Testis (tissue), 3 donors: ENCODE data around the gene B3GNT3. TPM values are rescaled to one million over a fixed set of nuclear protein-coding genes. Genes with fewer than 3 reads are reported as not detected.
"Not testable (repeated sequence)": the region's sequence is repeated elsewhere in the genome, so short reads cannot be mapped to it uniquely, and the experiment has no call there.

Experiments
- DNase-seq: peaks from one replicate; pipeline ENCODE4 v3.0.0-alpha.2; 2019
- H3K27ac ChIP-seq, 2 donors: fragments of 200-600 bp; sonication (generic); one replicate each; pipeline ENCODE4 v1.5.1; 2019
- H3K27me3 ChIP-seq: fragments of 200-600 bp; sonication (generic); one replicate; pipeline ENCODE4 v1.5.1; 2019
- H3K36me3 ChIP-seq: fragments of 200-600 bp; sonication (generic); one replicate; pipeline ENCODE4 v1.5.1; 2017; ENCODE audit warnings: low read depth; ENCODE audit errors: missing control alignments
- H3K4me1 ChIP-seq: fragments of 200-600 bp; sonication (generic); one replicate; pipeline ENCODE4 v1.5.1; 2019
- H3K4me3 ChIP-seq, 2 donors: fragments of 200-600 bp; sonication (generic); one replicate each; pipeline ENCODE4 v1.5.1; 2017 to 2019
- H3K9me3 ChIP-seq: fragments of 200-600 bp; sonication (generic); one replicate; pipeline ENCODE4 v1.5.1; 2017
- CTCF ChIP-seq, 3 experiments: fragments of 450-650 bp in 2 of 3; fragments of 200-600 bp in 1 of 3; sonication (generic) in 1 of 3; IDR thresholded peaks; one replicate each; pipeline ENCODE4 v1.5.1; 2016 to 2019; ENCODE audit warnings: antibody characterized with exemption in 3 of 3, mild to moderate bottlenecking in 2 of 3, moderate library complexity in 1 of 3
- POLR2A ChIP-seq: fragments of 450-650 bp; IDR thresholded peaks from one replicate; pipeline ENCODE4 v1.6.1; 2017; ENCODE audit warnings: antibody characterized with exemption, mild to moderate bottlenecking, moderate library complexity
- WGBS, 2 donors: methylation state at CpG; one replicate each; pipeline ENCODE4 v1.1.5; 2018; 5-methylcytosine and 5-hydroxymethylcytosine counted together
- intact Hi-C: fragments of 100-400 bp; cut with DNase I; formaldehyde crosslinking; loops from one replicate; pipeline ENCODE4 v1.15.1; 2023; ENCODE audit warnings: low total_unique reads
- polyA plus RNA-seq: library from polyadenylated mRNA; stranded (reverse); fragments of 350-450 nt; fragmentation: Illumina TruSeq; extraction: RNeasy Lipid Tissue Mini Kit (QIAGEN cat#74804); gene quantifications from one replicate; pipeline ENCODE4 v1.2.3, GENCODE V29; 2014; ENCODE audit warnings: low read depth, low replicate concordance; ENCODE audit not compliant: insufficient read depth
- total RNA-seq, 2 donors: library from RNA; depleted of rRNA; stranded (reverse); fragments of >200 nt; gene quantifications; one replicate each; pipeline ENCODE4 v1.2.3, GENCODE V29; 2016

The B3GNT3 gene
- total and polyA plus RNA-seq, 3 donors from 2014 or later, result 0.19 to 0.71 (median 0.63) TPM

GRCh38 chr19:17796838-17797423 is 2.0 kb downstream of the B3GNT3 start:
- 80 to 89% methylated on average over 1 of the region's 1 CpG for WGBS, 2 donors
- Histone ChIP-seq H3K27me3 (no peaks in the 10 kb centered on the region), H3K36me3 (no peaks in the 10 kb centered on the region), H3K4me3 (no peak overlapping the region), H3K4me1 (peaks cover 11% of the 10 kb centered on the region), H3K27ac (no peak overlapping the region), H3K9me3 (no peaks in the 10 kb centered on the region)
- DNase-seq, result no peak
- intact Hi-C loops, result no loop called here
- TF ChIP-seq CTCF (IDR thresholded peaks at IDR 0.05), result no peak
- TF ChIP-seq POLR2A, result no peak

- no peak overlapping the region for H3K4me3 ChIP-seq
- intact Hi-C loops, result no loop called here
- H3K9me3 ChIP-seq, result no peaks in the 10 kb centered on the region
- no peak for TF ChIP-seq POLR2A
- TF ChIP-seq CTCF (IDR thresholded peaks at IDR 0.05), result no peak
- WGBS, 2 donors, result 70 to 80% methylated on average over 7 to 11 of the region's 11 CpGs
- no peaks in the 10 kb centered on the region for H3K27me3 ChIP-seq
- DNase-seq, result no peak
- H3K4me1 ChIP-seq, result peaks cover 11% of the 10 kb centered on the region
- H3K36me3 ChIP-seq, result no peaks in the 10 kb centered on the region
- no peak overlapping the region for H3K27ac ChIP-seq
Measured at GRCh38 chr19:17797424-17798201, 2.7 kb downstream of the B3GNT3 start.

- DNase-seq, intact Hi-C loops, H3K9me3 ChIP-seq, H3K36me3 ChIP-seq, H3K4me3 ChIP-seq, H3K27me3 ChIP-seq, H3K27ac ChIP-seq: not testable (repeated sequence)
- peaks cover 11% of the 10 kb centered on the region for H3K4me1 ChIP-seq
- 91 to 92% methylated on average over 3 of the region's 3 CpGs for WGBS, 2 donors
Measured at GRCh38 chr19:17798599-17798998, 3.7 kb downstream of the B3GNT3 start.

- Histone ChIP-seq H3K27ac (no peak overlapping the region), H3K4me3 (no peak overlapping the region), H3K9me3 (no peaks in the 10 kb centered on the region), H3K36me3 (no peaks in the 10 kb centered on the region), H3K4me1 (no peaks in the 10 kb centered on the region), H3K27me3 (no peaks in the 10 kb centered on the region)
- intact Hi-C loops, result no loop called here
- 75 to 79% methylated on average over 12 of the region's 12 CpGs for WGBS, 2 donors
- TF ChIP-seq CTCF (IDR thresholded peaks at IDR 0.05) (no peak), POLR2A (no peak)
- no peak for DNase-seq
Measured at GRCh38 chr19:17802137-17802858, 7.4 kb downstream of the B3GNT3 start.

- intact Hi-C loops, result no loop called here
- WGBS, 2 donors, result 81 to 91% methylated on average over 7 to 14 of the region's 14 CpGs
- DNase-seq, result no peak
- Histone ChIP-seq H3K27ac (no peak overlapping the region), H3K9me3 (no peaks in the 10 kb centered on the region), H3K36me3 (no peaks in the 10 kb centered on the region), H3K4me1 (no peaks in the 10 kb centered on the region), H3K27me3 (no peaks in the 10 kb centered on the region), H3K4me3 (no peak overlapping the region)
- no peak for TF ChIP-seq CTCF (IDR thresholded peaks at IDR 0.05)
- TF ChIP-seq POLR2A, result no peak
Measured at GRCh38 chr19:17803264-17803896, 8.4 kb downstream of the B3GNT3 start.
